HG03575 (cell line): ENCODE measurements around the gene XPNPEP2.

Experiments
- ATAC-seq: cut with Tn5 transposase; IDR thresholded peaks from one replicate; pipeline ENCODE4 v1.9.1; 2021; ENCODE audit not compliant: unreplicated experiment, insufficient number of reproducible peaks, low FRiP score; ENCODE audit errors: extremely low read depth

Gene XPNPEP2

DNA sequence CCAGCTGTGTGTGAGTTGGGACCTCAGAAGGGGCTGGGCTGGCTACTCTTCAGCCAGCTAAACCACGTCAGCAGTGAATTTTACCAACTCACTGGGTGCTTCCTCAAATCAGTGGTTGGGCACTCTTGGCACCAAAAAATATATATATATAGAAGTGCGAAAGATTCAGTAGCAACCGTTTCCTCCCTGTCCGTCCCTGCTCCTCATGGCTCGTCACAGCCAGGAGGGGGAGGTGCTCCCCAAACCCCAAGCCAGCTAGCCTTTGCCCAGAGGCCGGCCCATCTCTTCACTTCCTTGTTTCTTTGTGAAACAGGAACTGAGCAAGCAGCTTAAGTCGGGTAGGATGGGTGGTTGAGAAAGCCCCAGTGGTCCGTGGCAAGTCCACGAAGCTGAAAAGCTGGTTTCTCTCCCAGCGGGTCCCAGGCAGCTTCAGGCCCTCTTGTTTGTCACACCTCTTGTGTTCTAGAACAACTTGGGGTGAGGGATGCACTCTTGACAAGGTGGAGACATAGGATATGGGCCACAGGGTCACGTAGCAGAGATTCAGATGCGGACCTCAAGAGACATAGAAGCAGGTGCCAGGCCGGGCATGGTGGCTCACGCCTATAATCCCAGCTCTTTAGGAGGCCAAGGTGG, 34.1 kb downstream of the XPNPEP2 start:
- ATAC-seq = peak; percentile 63

DNA sequence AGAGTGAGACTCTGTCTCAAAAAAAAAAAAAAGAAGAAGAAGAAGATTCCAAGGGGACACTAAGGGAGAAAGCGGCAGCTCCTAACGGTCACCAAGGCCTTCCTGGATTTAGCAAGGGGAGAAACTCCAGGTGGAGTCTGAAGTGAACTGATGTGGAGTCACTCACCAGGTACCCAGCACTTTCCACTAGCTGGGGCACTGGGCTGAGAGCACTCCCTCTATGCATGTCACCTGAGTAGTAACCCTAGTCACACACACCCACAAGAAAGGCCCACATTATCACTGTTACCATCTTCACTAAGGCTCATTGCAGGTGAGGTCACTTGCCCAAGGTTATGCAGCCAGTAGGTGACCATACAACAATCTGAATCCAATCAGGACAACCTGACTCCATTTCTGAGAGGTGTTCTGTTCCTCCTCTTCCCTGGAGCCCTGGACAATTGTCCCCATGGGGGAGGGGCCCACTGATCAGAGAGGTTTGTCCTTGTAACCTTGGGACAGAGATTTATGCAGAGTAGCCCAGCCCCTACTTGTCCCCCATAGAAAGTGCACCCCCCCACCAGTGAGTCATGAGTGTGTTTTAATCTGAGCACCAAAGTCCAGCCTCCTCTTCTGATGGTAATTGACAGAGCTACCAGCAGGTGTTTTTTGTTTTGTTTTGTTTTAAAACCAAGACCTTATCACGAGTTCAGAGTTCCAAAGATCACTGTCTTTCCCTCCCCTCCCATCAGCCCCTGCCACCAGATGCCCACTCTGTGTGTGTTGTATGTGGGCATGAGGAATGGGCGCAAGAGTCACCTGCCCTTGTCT, 35.1 kb downstream of the XPNPEP2 start:
- no peak for ATAC-seq

DNA sequence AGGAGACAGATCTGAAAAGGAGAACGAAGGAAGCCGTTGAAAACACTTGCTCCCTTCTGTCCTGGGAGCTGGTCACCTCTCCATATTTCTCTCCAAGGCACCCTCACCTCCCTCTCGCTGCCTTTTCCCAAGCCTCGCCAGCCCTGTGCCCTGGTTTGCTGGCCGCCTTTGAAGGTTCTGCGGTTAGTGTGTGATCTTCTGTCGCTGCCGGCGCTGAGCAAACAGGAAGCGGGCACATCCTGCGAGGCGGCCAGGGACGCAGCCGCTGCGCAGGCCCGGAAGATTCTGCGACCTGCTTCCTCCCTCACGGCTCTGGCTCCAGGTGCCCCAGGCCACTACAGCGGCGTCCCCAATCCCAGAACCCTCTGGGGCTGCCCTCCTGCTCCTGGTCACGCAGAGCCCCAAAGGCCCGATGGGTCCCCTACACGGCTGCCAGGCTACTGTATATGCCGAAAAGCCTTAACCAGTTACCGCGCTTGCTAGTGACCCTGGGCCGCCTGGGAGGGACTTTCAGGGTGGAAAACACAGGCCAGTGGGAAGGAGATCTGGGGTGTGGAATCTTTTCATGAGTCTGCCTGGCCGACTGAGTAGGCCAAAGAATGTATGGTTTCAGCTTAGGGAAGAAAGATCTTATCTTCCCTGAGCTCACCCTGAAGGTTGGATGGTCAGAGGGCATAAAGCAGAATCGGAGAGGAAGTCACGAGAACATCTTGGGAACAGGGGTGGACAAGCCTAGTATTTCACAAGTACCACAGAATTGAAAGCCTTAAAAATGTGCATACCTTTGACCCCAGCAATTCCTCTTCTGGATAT, 38.6 kb downstream of the XPNPEP2 start:
- ATAC-seq = no peak

DNA sequence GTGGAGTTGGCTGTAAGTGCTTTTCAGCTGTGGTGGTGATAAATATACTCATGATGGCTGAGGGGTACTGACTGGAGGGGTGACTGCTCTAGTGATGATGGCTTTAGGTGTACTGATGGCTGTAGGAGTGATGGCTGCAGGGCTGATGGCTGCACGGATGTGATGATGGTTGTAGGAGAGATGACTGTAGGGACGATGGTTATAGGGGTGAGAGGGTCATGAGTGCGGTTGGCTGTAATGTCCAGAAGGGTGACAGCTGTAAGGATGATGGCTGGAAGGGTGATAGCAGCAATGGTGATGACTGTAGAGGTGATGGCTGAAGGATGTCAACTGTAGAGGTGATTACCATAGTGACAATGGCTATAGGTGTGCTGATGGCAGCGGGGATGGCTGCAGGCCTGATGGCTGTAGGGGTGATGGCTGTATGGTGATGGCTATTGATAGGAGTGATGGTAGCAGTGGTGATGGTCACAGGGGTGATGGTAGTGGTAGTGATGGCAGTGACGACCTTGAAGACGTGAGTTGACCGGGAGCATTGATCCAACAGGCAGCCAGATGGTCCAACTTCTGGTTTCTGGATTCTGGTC, 40.4 kb downstream of the XPNPEP2 start:
- ATAC-seq = no peak

DNA sequence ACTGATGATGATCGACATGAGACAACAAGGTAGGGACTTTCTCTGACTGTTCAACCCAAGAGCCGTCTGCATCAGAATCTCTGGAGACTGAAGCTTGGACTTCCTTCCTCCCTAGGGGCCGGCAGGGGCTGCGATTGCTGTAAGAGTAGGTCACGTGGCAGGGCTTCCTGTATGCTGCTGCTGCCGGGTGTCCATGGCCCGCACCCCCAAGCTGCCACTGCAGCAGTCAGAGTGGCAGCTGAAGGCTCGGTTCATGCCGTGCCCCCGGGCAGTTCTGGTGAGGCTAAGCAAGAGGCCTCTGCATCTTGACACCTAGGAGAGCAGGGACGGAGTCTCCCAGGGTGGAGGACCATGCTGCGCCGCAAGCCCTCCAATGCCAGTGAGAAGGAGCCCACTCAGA, 41.0 kb downstream of the XPNPEP2 start, which contains the start of gene SASH3:
Gene SASH3, plus strand, starts transcription at position 203 of the 400 bp plus-strand sequence. Its CDS starts 149 bp downstream, at position 352.
- ATAC-seq = no peak

DNA sequence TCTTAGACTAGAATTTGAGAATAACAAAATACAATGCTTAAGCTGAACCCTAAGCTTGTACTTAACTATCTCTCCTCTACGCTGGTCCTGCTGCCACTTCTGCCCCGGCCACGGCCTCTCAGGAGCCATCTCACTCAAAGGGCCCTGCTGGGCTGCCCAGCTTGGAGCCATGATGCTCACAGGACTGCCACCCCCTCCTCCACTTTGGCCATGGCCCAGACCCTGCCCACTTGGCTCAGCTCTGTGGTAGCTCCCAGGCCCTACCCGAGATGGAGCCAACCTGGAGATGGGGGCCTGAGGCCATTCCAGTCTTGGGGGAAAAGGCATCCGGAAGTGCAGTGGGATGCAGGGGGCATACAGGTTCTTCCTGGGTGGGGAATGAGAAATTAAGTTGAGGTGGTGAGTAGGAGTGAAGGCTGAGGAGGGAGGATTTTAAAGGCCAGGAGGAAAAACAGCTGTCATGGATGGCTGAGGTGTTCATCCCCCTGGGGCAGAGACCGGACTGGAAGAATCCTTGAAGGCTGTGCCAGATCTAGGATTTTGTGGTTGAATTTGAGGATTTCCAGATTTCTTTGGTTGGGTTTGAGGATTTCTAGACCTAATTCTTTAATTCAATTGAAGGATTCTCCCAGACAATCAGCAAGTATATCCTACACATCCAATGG, 41.8 kb downstream of the XPNPEP2 start:
- no peak for ATAC-seq

DNA sequence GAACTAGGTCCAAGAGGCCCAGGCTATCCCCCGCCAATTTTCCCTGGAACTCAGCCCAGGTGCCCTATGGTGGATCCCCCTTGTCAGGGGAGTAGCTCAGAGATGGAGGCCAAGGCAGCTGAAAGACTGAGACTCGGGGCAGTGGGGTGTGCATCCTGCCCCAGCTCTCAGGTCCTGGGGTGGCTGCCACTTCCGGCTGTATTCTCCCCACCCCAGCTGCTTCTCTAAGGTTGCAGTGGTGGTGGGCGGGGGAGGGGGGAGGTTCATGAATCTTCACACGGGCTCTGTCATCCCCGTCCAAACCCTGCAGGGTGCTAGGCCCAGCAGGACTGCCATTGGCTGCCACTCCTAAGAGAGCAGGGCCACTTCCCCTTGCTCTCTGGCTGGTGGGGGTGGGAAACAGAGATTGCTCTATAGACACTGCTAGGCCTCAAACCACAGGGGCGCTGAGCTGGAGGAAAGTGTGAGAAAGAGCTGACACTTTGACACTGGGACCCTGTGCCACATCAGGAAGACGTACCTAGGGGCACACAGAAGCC, 42.4 kb downstream of the XPNPEP2 start:
- ATAC-seq = peak; percentile 46

DNA sequence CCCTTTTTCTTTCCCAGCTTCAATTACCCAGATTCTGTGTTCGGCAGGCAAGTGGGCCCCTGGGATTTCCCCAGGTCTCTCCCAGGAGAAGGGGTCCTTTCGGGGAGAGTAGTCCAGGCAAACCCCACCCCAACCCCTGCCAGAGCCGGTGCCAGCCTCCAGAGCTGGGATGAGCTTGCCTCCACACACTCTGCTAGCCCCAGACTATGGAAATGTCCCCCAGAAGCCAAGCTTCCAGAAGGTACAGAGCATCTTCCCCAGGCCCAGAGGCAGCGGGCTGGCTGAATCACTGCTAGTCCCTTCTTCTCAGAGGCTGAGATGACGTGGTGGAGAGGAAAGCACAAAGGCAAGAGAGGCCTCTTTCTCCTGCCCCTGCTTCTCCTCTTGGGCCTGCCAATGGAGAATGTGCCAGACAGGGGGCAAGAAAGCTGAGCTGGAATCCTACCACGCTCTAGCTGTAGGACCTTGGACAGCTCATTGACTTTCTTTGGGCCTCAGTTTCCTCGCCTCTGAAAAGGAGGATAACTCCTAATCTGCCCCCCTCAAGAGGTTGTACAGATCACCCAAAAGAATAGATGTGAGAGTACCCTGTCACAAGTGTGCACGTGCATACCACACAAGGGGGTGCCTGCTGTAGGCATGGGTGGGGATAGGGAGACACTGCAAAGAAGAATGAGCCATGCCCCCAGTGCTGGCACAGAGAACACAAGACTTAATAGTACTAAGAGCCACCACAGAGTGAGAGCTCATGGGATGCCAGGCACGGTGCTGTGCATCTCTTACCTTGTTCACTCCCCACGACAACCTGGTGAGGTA, 43.1 kb downstream of the XPNPEP2 start:
- no peak for ATAC-seq

DNA sequence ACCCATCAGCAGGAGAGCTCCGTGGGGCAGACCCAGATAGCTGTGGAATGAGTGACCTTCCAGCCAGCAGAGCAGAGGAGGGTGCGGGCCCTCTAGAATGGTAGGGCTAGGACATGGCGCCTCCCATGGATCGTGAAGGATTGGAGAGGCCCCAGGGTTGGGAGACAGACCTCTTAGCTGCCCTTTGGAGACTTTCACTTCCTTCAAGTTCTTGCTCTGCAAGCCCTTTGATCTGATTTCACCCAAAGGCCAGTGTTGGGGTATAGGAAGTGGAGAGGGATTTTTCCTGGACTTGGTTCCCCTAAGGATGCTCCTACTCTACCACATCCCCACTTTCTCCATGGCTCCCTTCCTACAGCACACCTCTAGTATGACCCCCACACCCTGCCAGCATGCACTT, 43.9 kb downstream of the XPNPEP2 start:
- ATAC-seq = no peak

DNA sequence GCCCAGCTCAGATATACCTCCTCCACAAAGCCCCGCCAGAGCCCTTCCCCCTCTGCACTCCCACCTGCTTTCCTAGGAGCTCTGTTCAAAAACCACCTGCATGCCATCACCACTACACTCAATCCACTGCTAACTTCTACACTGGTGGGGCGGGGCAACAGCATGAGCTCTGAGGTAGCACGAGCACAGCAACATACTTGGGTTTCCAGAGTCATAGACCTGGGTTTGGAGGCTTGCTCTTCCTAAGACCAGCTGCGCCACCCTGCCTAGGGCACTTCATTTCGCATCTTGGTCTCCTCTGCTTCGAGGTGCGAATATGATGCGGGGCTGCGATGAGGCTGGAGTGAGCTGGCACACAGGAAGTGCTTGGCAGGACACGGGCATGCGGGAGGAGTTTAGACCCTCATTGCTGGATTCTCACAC, 44.5 kb downstream of the XPNPEP2 start:
- ATAC-seq = no peak

DNA sequence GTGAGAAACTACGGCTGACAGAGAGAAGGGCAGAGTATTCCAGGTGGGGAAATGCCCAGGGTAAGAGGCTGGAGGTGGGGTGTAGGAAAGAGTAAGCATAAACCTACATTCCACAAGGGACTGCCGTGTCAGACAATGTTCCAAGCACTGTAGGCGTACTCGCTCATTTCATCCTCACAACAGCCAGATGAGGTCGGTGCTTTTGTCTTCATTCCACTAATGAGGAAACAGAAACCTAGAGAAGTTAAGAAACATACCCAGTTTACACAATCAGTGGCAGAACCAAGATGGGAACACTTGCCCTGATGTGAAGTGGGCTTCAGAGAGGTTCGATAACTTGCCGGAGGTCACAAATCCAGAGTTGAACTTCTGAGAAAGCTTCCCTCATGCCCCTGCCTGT, 45.6 kb downstream of the XPNPEP2 start:
- no peak for ATAC-seq

DNA sequence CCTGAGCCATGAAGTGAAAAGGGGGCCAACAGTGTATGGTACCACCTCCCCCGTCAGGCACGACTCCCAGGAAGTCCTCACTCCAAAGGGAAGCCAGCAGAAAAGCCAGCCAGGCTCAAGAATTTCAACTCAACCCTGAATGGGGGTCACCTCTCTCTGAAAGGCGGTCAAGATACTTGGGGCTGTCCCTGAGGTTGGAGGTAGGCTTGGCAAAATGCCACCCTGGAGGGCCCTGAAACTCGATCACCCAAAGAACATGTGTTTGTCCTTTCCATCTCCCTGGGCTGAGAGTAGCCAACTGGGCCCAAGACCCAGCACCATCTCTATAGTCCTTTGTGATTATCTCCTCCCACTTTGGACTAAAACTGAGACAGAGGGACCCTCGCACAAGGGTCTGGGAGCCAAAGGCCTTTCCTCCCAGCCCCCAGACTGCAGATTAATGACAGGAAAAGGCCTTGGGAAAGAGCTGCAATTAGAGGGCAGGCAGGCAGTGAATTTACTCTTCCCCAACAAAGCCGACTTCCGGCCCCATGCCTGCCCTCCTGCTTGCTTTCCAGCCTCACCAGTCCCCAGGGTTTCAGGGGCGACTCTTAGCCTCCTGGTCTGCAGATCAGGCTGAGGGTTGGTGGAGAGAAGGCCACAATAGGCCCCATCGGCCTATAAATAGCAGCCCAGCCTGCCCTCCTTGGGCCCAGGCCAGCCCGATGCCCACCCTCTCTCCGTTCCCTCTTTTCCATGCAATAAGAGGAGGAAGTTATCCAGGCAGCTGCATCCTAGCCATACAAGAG, 46.6 kb downstream of the XPNPEP2 start:
- ATAC-seq = no peak

DNA sequence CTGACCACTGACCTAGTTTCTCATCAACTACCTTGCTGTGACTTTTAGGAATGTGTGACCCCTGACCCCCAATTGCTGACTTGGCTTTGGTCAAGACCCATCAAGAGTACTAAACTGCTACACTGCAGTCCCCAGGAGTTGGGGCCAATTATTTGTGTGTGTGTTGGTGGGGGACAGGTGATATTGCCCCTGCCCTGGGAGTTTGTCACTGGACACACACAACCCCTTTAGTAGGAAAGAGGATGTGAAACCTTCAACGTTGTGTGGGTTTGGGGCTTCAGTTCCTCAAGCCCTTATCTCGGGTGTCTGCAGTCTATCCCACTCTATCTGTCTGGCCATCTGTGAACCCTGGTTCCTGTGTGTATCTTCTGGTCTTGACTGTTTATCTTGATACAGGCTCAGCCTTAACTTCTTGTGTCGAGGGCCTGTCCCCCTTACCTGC, 47.5 kb downstream of the XPNPEP2 start:
- peak; percentile 60 for ATAC-seq

DNA sequence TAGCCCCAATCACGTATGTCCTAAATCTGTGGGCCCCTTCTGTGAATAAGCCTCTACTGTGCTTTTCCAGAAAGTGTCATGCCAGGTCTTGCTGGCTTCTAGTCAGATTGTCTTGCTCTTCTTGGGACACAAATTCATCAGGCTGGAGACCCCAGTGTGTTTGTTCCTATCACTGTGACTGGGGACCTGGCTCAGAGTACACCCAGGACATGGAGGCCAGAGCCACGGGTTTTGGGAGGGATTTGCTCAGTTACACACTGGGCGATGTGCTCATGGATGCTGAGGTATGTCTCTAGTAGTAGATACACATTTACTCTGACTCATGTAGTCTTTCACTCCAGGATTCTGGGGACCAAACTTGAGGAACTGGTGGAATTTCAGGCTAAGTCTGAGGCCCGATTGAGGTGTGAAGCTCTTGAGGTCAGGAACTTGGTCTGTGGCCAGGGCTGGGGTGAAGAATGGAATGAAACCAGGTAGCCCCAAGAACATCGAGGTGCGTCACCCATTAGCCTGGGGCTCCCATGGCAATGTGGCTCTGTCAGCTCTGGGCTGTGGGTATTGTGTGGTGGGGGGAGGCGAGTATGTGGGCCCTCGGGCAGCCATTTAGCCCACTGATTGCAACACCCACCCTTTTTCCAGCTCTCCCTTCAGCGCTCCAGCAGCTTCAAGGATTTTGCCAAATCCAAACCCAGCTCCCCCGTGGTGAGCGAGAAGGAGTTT, 48.7 kb downstream of the XPNPEP2 start:
- no peak for ATAC-seq

DNA sequence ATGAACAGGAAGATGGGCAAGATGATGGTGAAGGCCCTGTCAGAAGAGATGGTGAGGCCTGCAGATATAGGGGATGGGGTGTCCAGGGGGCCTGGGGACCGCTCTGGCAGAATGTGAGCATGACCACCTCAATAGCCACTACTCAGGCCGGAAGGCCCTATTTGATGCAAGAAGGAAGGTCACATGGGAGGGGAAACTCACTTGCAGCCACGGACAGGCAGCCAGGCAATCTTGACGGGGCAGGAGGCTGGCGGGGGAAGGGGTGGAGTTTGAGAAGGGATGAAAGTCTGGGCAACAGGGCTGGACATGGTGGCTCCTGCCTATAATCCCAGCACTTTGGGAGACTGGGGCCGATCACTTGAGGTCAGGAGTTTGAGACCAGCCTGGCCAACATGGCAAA, 49.7 kb downstream of the XPNPEP2 start:
- ATAC-seq = no peak

DNA sequence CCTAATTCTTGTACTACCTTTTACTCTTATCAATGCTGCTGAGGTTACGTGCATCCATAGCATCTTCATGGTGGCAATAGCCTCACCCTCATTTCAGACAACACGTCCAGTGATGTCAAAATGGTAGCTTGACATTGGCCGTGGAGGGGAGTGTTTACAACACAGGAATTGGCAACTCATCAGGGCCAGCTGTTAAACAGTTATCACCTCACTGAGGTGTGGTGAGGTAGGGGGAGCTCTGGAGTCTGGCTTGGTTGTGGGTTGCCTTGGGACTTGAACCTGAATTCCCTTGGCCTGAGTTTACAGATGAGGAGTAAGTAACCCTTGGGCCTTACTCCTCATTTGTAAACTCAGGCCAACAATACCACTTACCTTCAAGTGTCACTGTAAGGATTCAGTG, 51.4 kb downstream of the XPNPEP2 start:
- ATAC-seq = no peak
